Stimulated activated CD8-positive, alpha-beta memory T cell treated with anti-CD3 and anti-CD28 coated beads, Interleukin-4, amount 100 ng/mL, for 1 hour (primary cell): ENCODE results near the gene FILIP1.
A peak's percentile ranks its signal among the peaks of the same experiment; 100 is the strongest.

Source experiments
- DNase-seq, 2 donors: peaks; one replicate each; pipeline ENCODE4 v3.0.0-alpha.2; 2020; ENCODE audit warnings: low read depth in 2 of 2, low spot score in 1 of 2

The FILIP1 gene

GRCh38 chr6:75268988-75269354, 224.6 kb downstream of the FILIP1 start:
- no peak for DNase-seq

- DNase-seq, result no peak
Observed at GRCh38 chr6:75268121-75268987, 225.2 kb downstream of the FILIP1 start.

GRCh38 chr6:75267461-75267860, 226.1 kb downstream of the FILIP1 start:
- DNase-seq, result no peak

- no peak for DNase-seq
Observed at GRCh38 chr6:75266716-75267291, 226.8 kb downstream of the FILIP1 start.

GRCh38 chr6:75263401-75263750, 230.2 kb downstream of the FILIP1 start:
- no peak for DNase-seq

GRCh38 chr6:75262716-75263400, 230.7 kb downstream of the FILIP1 start:
- no peak for DNase-seq

- DNase-seq, result no peak
Observed at GRCh38 chr6:75261299-75261698, 232.3 kb downstream of the FILIP1 start.

- no peak for DNase-seq
Observed at GRCh38 chr6:75257343-75258087, 236.1 kb downstream of the FILIP1 start.

- no peak for DNase-seq
Observed at GRCh38 chr6:75250552-75250951, 243.0 kb downstream of the FILIP1 start.

- DNase-seq, result no peak
Observed at GRCh38 chr6:75249837-75250236, 243.8 kb downstream of the FILIP1 start.

GRCh38 chr6:75246386-75246785, 247.2 kb downstream of the FILIP1 start:
- no peak for DNase-seq

- DNase-seq, result no peak
Observed at GRCh38 chr6:75244063-75244584, 249.5 kb downstream of the FILIP1 start.

- DNase-seq, result peak; percentile 68 to 72
Observed at GRCh38 chr6:75243333-75244062, 250.1 kb downstream of the FILIP1 start, which contains the start of gene COX7A2. TSS of gene COX7A2 (minus strand) at chr6:75243801. CDS start at chr6:75243734, 67 bp downstream.
